ENCODE data around the gene CYP2A7. TPM values are rescaled to one million over a fixed set of nuclear protein-coding genes. Genes with fewer than 3 reads are reported as not detected.
"Not testable (repeated sequence)": the region's sequence is repeated elsewhere in the genome, so short reads cannot be mapped to it uniquely, and the experiment has no call there.

CYP2A7 gene
- total and polyA plus RNA-seq, 9 of the 15 experiments (the other 6 are each of a cell fraction or from before 2014, with no cell fraction given) = 0.22 TPM; not detected in 8

DNA sequence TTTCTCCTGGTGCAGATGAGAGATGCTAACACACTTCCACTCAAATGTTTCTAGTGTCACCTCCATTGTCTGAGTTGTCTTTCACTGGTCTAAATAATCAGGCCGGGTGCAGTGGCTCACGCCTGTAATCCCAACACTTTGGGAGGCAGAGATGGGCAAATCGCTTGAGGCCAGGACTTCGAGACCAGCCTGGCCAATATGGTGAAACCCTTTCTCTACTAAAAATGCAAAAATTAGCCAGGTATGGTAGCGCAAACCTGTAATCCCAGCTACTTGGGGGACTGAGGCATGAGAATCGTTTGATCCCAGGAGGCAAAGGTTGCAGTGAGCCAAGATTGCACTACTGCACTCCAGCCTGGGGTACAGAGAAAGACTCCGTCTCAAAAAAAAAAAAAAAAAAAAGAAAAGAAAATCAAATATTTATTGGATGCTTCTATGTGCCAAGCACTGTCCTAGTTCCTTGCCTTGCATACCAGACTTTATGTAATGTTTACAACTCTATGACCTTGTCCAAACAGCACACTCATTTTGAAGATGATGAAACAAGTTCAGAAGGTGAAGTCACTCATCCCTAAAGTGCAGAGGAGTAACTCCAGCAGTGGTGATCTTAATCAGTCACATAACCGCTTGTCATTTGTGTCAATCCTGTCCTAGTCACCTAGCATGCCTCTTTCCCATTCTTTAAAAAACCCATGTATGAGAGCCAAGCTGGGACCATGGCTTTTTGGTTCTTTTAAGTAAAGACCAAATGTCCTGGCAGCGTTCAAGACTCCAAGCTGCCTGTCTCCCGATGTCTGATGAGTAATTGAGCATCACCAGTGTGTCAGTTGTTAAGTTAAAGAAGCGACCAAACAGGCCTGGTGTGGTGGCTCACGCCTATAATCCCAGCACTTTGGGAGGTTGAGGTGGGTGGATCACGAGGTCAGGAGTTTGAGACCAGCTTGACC is 15.1 kb upstream of the CYP2A7 start (continued):
- TF ChIP-seq, protein P1, sequence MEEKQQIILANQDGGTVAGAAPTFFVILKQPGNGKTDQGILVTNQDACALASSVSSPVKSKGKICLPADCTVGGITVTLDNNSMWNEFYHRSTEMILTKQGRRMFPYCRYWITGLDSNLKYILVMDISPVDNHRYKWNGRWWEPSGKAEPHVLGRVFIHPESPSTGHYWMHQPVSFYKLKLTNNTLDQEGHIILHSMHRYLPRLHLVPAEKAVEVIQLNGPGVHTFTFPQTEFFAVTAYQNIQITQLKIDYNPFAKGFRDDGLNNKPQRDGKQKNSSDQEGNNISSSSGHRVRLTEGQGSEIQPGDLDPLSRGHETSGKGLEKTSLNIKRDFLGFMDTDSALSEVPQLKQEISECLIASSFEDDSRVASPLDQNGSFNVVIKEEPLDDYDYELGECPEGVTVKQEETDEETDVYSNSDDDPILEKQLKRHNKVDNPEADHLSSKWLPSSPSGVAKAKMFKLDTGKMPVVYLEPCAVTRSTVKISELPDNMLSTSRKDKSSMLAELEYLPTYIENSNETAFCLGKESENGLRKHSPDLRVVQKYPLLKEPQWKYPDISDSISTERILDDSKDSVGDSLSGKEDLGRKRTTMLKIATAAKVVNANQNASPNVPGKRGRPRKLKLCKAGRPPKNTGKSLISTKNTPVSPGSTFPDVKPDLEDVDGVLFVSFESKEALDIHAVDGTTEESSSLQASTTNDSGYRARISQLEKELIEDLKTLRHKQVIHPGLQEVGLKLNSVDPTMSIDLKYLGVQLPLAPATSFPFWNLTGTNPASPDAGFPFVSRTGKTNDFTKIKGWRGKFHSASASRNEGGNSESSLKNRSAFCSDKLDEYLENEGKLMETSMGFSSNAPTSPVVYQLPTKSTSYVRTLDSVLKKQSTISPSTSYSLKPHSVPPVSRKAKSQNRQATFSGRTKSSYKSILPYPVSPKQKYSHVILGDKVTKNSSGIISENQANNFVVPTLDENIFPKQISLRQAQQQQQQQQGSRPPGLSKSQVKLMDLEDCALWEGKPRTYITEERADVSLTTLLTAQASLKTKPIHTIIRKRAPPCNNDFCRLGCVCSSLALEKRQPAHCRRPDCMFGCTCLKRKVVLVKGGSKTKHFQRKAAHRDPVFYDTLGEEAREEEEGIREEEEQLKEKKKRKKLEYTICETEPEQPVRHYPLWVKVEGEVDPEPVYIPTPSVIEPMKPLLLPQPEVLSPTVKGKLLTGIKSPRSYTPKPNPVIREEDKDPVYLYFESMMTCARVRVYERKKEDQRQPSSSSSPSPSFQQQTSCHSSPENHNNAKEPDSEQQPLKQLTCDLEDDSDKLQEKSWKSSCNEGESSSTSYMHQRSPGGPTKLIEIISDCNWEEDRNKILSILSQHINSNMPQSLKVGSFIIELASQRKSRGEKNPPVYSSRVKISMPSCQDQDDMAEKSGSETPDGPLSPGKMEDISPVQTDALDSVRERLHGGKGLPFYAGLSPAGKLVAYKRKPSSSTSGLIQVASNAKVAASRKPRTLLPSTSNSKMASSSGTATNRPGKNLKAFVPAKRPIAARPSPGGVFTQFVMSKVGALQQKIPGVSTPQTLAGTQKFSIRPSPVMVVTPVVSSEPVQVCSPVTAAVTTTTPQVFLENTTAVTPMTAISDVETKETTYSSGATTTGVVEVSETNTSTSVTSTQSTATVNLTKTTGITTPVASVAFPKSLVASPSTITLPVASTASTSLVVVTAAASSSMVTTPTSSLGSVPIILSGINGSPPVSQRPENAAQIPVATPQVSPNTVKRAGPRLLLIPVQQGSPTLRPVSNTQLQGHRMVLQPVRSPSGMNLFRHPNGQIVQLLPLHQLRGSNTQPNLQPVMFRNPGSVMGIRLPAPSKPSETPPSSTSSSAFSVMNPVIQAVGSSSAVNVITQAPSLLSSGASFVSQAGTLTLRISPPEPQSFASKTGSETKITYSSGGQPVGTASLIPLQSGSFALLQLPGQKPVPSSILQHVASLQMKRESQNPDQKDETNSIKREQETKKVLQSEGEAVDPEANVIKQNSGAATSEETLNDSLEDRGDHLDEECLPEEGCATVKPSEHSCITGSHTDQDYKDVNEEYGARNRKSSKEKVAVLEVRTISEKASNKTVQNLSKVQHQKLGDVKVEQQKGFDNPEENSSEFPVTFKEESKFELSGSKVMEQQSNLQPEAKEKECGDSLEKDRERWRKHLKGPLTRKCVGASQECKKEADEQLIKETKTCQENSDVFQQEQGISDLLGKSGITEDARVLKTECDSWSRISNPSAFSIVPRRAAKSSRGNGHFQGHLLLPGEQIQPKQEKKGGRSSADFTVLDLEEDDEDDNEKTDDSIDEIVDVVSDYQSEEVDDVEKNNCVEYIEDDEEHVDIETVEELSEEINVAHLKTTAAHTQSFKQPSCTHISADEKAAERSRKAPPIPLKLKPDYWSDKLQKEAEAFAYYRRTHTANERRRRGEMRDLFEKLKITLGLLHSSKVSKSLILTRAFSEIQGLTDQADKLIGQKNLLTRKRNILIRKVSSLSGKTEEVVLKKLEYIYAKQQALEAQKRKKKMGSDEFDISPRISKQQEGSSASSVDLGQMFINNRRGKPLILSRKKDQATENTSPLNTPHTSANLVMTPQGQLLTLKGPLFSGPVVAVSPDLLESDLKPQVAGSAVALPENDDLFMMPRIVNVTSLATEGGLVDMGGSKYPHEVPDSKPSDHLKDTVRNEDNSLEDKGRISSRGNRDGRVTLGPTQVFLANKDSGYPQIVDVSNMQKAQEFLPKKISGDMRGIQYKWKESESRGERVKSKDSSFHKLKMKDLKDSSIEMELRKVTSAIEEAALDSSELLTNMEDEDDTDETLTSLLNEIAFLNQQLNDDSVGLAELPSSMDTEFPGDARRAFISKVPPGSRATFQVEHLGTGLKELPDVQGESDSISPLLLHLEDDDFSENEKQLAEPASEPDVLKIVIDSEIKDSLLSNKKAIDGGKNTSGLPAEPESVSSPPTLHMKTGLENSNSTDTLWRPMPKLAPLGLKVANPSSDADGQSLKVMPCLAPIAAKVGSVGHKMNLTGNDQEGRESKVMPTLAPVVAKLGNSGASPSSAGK (IDR thresholded peaks at IDR 0.05) = peak; percentile 64
- TF ChIP-seq LEF1 (IDR thresholded peaks at IDR 0.05) (peak; percentile 61; the same call in 1 of the 2 replicates), GTF2E2 (tag; IDR thresholded peaks at IDR 0.05) (peak; percentile 44; the same call in 1 of the 2 replicates), ZNF76 (CRISPR knock-in tag; IDR thresholded peaks at IDR 0.05; ENCODE audit: borderline replicate concordance) (0 out of 2 replicates have a peak, but pooled peaks have one; percentile 30), TCF3 (CRISPR knock-in tag; IDR thresholded peaks at IDR 0.05) (peak; percentile 54), CREB1 (IDR thresholded peaks at IDR 0.05) (peak; percentile 61; the same call in 1 of the 2 replicates), CREB1 (CRISPR knock-in tag; IDR thresholded peaks at IDR 0.05) (peak; percentile 23; the same call in 1 of the 2 replicates), PTTG1 (tag; IDR thresholded peaks at IDR 0.05; ENCODE audit: low read depth) (peak; percentile 71; the same call in 1 of the 2 replicates), NR2C1 (tag; IDR thresholded peaks at IDR 0.05) (peak; percentile 41)
- TF ChIP-seq, protein P2, sequence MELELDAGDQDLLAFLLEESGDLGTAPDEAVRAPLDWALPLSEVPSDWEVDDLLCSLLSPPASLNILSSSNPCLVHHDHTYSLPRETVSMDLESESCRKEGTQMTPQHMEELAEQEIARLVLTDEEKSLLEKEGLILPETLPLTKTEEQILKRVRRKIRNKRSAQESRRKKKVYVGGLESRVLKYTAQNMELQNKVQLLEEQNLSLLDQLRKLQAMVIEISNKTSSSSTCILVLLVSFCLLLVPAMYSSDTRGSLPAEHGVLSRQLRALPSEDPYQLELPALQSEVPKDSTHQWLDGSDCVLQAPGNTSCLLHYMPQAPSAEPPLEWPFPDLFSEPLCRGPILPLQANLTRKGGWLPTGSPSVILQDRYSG (tag; conservative IDR thresholded peaks at IDR 0.05; ENCODE audit: low read depth) = 0 out of 2 replicates have a peak, but pooled peaks have one; percentile 47
- not testable (repeated sequence) for TF ChIP-seq NR2C1 (IDR thresholded peaks at IDR 0.05)
